GM12865 (cell line): ENCODE results near the gene RNF214.

Experiments
- DNase-seq: peaks from one replicate; pipeline ENCODE4 v3.0.0; 2010; ENCODE audit warnings: low read depth
- H3K4me3 ChIP-seq: 2 replicates; pipeline ENCODE4 v1.5.1; 2011; ENCODE audit warnings: mild to moderate bottlenecking, low read depth, low read length, control low read depth
- TF ChIP-seq, protein P1 (sequence below): IDR thresholded peaks from 2 replicates; pipeline ENCODE4 v1.5.1; 2011; ENCODE audit warnings: low read length, control low read depth, low read depth, inconsistent platforms; ENCODE audit not compliant: insufficient read depth; ENCODE audit errors: missing control alignments

The RNF214 gene

DNA sequence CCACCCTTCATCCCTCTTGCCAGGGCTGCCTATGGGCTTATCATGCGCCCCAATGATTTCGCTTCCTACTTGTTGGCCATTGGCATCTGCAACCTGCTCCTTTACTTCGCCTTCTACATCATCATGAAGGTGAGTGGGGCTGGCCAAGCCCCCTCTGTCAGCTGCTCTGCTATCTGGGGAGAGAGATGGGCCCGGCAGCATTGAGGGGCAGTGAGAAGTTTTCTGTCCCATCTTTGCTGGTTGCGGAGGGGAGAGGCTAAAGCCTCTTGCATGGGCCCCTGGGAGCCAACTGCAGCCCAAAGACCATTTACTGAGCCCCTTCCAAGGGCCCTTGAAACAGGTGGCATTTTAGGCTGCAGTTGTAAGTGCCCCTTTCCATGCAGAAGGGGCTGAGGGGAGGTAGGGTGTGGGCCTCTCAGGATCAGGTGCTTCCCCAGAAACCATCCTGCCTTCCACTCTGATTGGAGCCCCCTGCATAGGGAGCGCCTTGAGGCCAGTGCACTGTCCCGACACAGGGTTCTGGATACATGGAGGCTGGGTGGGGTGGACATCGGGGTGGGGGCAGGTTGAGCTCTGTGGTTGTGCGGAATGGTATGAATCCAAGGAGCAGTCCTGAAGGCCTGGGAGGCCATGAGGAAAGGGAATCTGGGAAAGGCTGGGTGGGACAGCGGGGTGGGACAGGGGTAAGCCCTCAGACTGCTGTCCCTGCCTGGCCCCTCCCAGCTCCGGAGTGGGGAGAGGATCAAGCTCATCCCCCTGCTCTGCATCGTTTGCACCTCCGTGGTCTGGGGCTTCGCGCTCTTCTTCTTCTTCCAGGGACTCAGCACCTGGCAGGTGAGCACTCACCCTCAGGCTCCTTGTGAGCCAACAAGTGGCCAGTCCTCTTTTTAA lies 39.1 kb upstream of the RNF214 start:
- no peak for DNase-seq
- no peak overlapping the region for H3K4me3 ChIP-seq

DNA sequence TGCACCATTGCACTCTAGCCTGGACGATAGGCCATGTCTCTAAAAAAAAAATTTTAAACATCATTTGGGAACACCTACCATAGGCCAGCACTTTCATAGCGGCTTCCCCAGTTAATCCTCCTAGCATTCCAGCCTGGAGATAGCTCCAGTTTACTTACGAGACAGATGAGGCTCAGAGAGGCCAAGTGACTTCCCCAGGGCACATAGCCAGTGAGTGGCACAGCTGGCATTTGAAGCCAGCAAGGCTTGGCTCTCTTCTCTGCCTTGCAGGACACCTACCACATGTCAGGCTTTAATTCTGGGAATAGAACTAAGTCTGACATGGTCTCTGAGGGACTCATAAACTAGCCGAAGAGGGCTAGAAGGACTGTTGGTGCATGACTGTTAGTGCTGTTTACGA lies 38.2 kb upstream of the RNF214 start:
- TF ChIP-seq, protein P1, sequence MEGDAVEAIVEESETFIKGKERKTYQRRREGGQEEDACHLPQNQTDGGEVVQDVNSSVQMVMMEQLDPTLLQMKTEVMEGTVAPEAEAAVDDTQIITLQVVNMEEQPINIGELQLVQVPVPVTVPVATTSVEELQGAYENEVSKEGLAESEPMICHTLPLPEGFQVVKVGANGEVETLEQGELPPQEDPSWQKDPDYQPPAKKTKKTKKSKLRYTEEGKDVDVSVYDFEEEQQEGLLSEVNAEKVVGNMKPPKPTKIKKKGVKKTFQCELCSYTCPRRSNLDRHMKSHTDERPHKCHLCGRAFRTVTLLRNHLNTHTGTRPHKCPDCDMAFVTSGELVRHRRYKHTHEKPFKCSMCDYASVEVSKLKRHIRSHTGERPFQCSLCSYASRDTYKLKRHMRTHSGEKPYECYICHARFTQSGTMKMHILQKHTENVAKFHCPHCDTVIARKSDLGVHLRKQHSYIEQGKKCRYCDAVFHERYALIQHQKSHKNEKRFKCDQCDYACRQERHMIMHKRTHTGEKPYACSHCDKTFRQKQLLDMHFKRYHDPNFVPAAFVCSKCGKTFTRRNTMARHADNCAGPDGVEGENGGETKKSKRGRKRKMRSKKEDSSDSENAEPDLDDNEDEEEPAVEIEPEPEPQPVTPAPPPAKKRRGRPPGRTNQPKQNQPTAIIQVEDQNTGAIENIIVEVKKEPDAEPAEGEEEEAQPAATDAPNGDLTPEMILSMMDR = no peak
- H3K4me3 ChIP-seq = no peak overlapping the region
- DNase-seq = no peak

More for the DNA sequence above, 39.1 kb upstream of the RNF214 start:
- TF ChIP-seq, protein P1 = no peak

GRCh38 chr11:117195258-117195657 lies 37.2 kb upstream of the RNF214 start:
- DNase-seq = no peak
- TF ChIP-seq, protein P1 = no peak
- no peak overlapping the region for H3K4me3 ChIP-seq

- no peak for DNase-seq
- H3K4me3 ChIP-seq = no peak overlapping the region
- TF ChIP-seq, protein P1 = no peak
Measured at GRCh38 chr11:117195761-117196160, 36.7 kb upstream of the RNF214 start.

DNA sequence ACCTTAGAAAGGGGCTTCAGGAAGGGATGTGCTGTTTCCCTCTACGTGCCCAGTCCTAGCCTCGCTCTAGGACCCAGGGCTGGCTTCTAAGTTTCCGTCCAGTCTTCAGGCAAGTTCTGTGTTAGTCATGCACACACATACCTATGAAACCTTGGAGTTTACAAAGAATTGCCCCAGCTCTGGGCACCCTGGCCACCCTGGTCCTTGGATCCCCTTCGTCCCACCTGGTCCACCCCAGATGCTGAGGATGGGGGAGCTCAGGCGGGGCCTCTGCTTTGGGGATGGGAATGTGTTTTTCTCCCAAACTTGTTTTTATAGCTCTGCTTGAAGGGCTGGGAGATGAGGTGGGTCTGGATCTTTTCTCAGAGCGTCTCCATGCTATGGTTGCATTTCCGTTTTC lies 35.5 kb upstream of the RNF214 start:
- TF ChIP-seq, protein P1 = no peak
- no peak overlapping the region for H3K4me3 ChIP-seq
- DNase-seq = no peak

- no peak overlapping the region for H3K4me3 ChIP-seq
- DNase-seq = no peak
- TF ChIP-seq, protein P1 = peak; percentile 22
Measured at GRCh38 chr11:117197516-117198456, 34.7 kb upstream of the RNF214 start.
